Endothelial cell of umbilical vein (primary cell): Measurements from ENCODE around the gene LRRC8E.

Experiments used
- EZH2 ChIP-seq: IDR thresholded peaks from 2 replicates; pipeline ENCODE4 v1.6.1; 2012; ENCODE audit warnings: borderline replicate concordance, low read depth, mild to moderate bottlenecking, moderate library complexity, low read length, inconsistent platforms; ENCODE audit not compliant: severe bottlenecking
- GATA2 ChIP-seq: IDR thresholded peaks from 2 replicates; pipeline ENCODE4 v1.7.0; 2011; ENCODE audit warnings: low read depth, mild to moderate bottlenecking, moderate library complexity, mixed read lengths, low read length; ENCODE audit not compliant: insufficient read length, insufficient read depth
- JUN ChIP-seq: IDR thresholded peaks from 2 replicates; pipeline ENCODE4 v1.6.1; 2011; ENCODE audit warnings: borderline replicate concordance, low read depth; ENCODE audit not compliant: insufficient read length, insufficient read depth
- MYC ChIP-seq: IDR thresholded peaks from one replicate; pipeline ENCODE4 v1.6.1; 2011; ENCODE audit warnings: mild to moderate bottlenecking, low read depth, low read length
- POLR2A ChIP-seq: IDR thresholded peaks from 2 replicates; pipeline ENCODE4 v1.6.1; 2012; ENCODE audit warnings: low read depth, mild to moderate bottlenecking, control low read depth, low read length
- POLR2AphosphoS5 ChIP-seq: IDR thresholded peaks from 2 replicates; pipeline ENCODE4 v1.6.1; 2012; ENCODE audit warnings: low read depth, mild to moderate bottlenecking, control low read depth, low read length, moderate library complexity; ENCODE audit not compliant: insufficient read depth
- TF ChIP-seq, protein P1 (sequence below), 2 donors: IDR thresholded peaks; 1 replicate in 1 of 2; 2 replicates in 1 of 2; pipeline ENCODE4 v1.5.1; 2011; ENCODE audit warnings: low read length in 2 of 2, mild to moderate bottlenecking in 2 of 2, moderate library complexity in 2 of 2, control low read depth in 1 of 2, inconsistent platforms in 1 of 2, low read depth in 1 of 2; ENCODE audit not compliant: insufficient read depth in 1 of 2; ENCODE audit errors: extremely low read depth in 1 of 2
- TF ChIP-seq, protein P2 (sequence below): IDR thresholded peaks from 2 replicates; pipeline ENCODE4 v1.6.1; 2011; ENCODE audit not compliant: insufficient read depth, insufficient read length

DNA sequence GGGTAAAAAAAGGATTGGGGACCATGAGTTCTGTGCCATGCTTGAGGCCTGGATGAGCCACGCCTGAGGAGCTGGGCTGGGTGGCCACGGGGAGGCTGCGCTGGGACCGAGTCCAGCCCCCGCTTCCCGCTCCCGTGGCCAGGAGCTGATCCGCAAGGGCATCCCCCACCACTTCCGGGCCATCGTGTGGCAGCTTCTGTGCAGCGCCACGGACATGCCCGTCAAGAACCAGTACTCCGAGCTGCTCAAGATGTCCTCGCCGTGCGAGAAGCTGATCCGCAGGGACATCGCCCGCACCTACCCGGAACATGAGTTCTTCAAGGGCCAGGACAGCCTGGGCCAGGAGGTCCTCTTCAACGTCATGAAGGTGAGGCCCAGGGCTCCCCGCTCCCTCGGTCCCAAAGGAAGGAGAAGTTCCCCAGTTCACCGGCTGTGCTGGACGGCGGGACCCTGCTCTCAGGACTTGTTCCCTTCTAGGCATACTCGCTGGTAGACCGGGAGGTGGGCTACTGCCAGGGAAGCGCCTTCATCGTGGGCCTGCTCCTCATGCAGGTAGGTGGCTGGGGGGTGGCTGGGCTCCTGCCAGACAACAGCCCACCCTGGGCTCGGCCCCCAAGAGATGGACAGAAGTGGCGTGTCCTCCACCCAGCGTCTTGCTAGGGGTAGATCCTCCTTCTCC is 39.4 kb upstream of the LRRC8E start:
- TF ChIP-seq, protein P1, sequence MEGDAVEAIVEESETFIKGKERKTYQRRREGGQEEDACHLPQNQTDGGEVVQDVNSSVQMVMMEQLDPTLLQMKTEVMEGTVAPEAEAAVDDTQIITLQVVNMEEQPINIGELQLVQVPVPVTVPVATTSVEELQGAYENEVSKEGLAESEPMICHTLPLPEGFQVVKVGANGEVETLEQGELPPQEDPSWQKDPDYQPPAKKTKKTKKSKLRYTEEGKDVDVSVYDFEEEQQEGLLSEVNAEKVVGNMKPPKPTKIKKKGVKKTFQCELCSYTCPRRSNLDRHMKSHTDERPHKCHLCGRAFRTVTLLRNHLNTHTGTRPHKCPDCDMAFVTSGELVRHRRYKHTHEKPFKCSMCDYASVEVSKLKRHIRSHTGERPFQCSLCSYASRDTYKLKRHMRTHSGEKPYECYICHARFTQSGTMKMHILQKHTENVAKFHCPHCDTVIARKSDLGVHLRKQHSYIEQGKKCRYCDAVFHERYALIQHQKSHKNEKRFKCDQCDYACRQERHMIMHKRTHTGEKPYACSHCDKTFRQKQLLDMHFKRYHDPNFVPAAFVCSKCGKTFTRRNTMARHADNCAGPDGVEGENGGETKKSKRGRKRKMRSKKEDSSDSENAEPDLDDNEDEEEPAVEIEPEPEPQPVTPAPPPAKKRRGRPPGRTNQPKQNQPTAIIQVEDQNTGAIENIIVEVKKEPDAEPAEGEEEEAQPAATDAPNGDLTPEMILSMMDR (IDR thresholded peaks at IDR 0.05; ENCODE audit: extremely low read depth in 1 of 2, insufficient read depth in 1 of 2, low read depth in 1 of 2, low read length in 2 of 2), result no peak
- TF ChIP-seq, protein P2, sequence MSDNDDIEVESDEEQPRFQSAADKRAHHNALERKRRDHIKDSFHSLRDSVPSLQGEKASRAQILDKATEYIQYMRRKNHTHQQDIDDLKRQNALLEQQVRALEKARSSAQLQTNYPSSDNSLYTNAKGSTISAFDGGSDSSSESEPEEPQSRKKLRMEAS, result no peak
- TF ChIP-seq POLR2AphosphoS5 (no peak), GATA2 (no peak), EZH2 (no peak), JUN (no peak), POLR2A (no peak), MYC (no peak)
